Activated CD8-positive, alpha-beta memory T cell treated with anti-CD3 and anti-CD28 coated beads, Interleukin-2, amount 10 ng/mL, durations not matched to agents 7 days and 5 days (primary cell): ENCODE data around the gene GSK3A. TPM values are rescaled to one million over a fixed set of nuclear protein-coding genes. Genes with fewer than 3 reads are reported as not detected.

Experiments used
- ATAC-seq: fragments of 150-1000 bp; cut with Tn5 transposase; one replicate; pipeline ENCODE4 v1.10.0; 2021; ENCODE audit warnings: moderate library complexity
- CTCF ChIA-PET: fragments of 350-600 bp; sonication (Branson Sonifier 250); formaldehyde crosslinking; loops from one replicate; lab custom pipeline; 2021; ENCODE audit warnings: antibody characterized with exemption; lab: Charles Lee
- DNase-seq: peaks from one replicate; pipeline ENCODE4 v3.0.0-alpha.2; 2020
- H3K27ac Mint-ChIP-seq: one replicate; pipeline ENCODE4 v1.8.0; 2021; ENCODE audit warnings: mild to moderate bottlenecking, mixed read lengths
- H3K27me3 Mint-ChIP-seq: one replicate; pipeline ENCODE4 v1.8.0; 2021; ENCODE audit warnings: mixed read lengths
- H3K36me3 Mint-ChIP-seq: one replicate; pipeline ENCODE4 v1.8.0; 2021; ENCODE audit warnings: mild to moderate bottlenecking, mixed read lengths
- H3K4me1 Mint-ChIP-seq: one replicate; pipeline ENCODE4 v1.8.0; 2021; ENCODE audit warnings: mixed read lengths
- H3K4me3 Mint-ChIP-seq: one replicate; pipeline ENCODE4 v1.8.0; 2021; ENCODE audit warnings: mild to moderate bottlenecking, moderate library complexity, mixed read lengths
- H3K9me3 Mint-ChIP-seq: one replicate; pipeline ENCODE4 v1.8.0; 2022; ENCODE audit warnings: low read depth, mixed read lengths
- total RNA-seq, 2 experiments: library from RNA; stranded (reverse); gene quantifications; one replicate each; pipeline ENCODE4 v1.2.3, GENCODE V29; 2021

Gene GSK3A
- total RNA-seq, 2 experiments from 2014 or later = 47.3 to 53.8 TPM

DNA sequence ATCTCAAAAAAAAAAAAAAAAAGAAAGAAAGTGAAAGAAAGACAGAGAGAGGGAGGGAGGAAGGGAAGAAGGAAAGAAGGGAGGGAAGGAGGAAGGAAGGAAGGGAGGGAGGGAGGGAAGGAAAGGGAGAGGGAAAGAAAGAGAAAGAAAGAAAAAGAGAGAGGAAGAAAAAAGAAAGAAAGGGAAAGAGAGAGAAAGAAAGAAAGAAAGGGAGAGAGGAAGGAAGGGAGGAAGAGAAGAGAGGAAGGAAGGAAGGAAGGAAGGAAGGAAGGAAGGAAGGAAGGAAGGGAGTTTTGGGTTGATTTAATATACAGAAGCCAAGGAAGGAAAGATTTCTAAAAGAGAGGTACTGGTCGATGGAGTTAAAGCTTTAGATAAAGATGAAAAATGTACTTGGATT is 53.7 kb downstream of the GSK3A start:
- Mint-ChIP-seq H3K4me3 (no peak overlapping the region), H3K27ac (no peak overlapping the region), H3K27me3 (no peaks in the 10 kb centered on the region), H3K36me3 (peaks cover 9% of the 10 kb centered on the region), H3K9me3 (peaks cover 2% of the 10 kb centered on the region), H3K4me1 (peaks cover 59% of the 10 kb centered on the region)
- CTCF ChIA-PET = interaction anchor here (1.0 to 7.3 kb wide), 4 partner anchors 8 to 80 kb away, joined by 3 to 75 read pairs (median 4); no protein-coding TSS in a partner anchor
- ATAC-seq (no peak), DNase-seq (no peak)

DNA sequence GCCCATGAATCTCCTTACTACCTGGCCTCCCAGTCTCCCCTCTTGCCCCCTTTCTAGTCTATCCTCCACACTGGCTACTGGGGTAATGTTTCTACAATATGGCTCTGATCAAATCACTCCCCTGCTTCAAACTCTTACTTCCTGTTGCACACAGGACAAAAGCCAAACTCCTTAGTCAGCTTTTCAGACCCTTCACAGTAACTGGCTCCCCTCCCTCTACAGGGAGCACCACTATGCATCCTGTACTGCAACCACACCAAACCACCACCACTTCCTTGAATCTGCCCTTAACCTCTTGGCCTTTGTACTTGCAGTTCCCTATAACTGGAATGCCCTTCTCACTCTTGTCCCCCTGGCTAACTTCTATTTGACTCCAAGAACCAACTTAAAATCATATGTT is 57.1 kb downstream of the GSK3A start:
- CTCF ChIA-PET = interaction anchor here (0.9 to 7.8 kb wide), 19 partner anchors 9 to 102 kb away, joined by 3 to 79 read pairs (median 4); partner anchors contain the start of genes DEDD2, GSK3A, POU2F2 and ZNF526
- peak; percentile 81 for DNase-seq
- H3K4me3 Mint-ChIP-seq = peak overlapping the region; percentile 47
- no peaks in the 10 kb centered on the region for H3K9me3 Mint-ChIP-seq
- H3K36me3 Mint-ChIP-seq = no peaks in the 10 kb centered on the region
- peak; percentile 81 for ATAC-seq
- no peaks in the 10 kb centered on the region for H3K27me3 Mint-ChIP-seq
- peaks cover 43% of the 10 kb centered on the region for H3K4me1 Mint-ChIP-seq
- peak overlapping the region; percentile 87 for H3K27ac Mint-ChIP-seq

DNA sequence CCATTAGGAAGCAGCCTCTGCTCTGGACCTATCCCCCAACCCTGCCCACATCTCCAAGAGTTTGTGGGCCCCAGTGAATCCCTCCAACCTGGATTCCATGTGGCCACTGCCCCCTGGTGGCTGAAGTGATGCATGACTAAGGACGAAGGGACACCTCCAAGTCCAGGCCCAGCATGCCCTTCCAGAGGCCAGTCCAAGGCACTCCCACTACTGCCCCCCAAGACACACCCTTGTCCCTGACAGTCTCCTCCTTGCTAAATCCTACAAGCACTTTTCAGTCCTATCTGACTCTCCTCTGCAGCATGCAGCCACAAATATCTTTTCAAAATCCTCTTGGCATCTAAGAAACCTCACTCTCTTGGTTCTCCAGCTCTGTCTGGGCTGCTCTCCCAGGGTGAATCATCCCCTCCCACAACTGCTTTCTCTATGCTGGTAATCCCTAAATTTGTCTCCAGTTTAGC is 58.0 kb downstream of the GSK3A start:
- Mint-ChIP-seq H3K4me1 (peaks cover 39% of the 10 kb centered on the region), H3K36me3 (no peaks in the 10 kb centered on the region), H3K27ac (peak overlapping the region; percentile 87), H3K27me3 (peaks cover 8% of the 10 kb centered on the region), H3K4me3 (peak overlapping the region; percentile 5), H3K9me3 (no peaks in the 10 kb centered on the region)
- CTCF ChIA-PET = interaction anchor here (0.7 to 7.8 kb wide), 23 partner anchors 8 to 173 kb away, joined by 3 to 79 read pairs (median 4); partner anchors contain the start of genes DEDD2, GSK3A, POU2F2 and ZNF526
- peak; percentile 81 for DNase-seq
- ATAC-seq = peak; percentile 78

Other genes with a start within 250 kb of the GSK3A start
- 1 to 10 TPM; 3.4 to 5.6 TPM for gene ATP1A3, start 248.4 kb downstream of the GSK3A start, total RNA-seq
- gene GRIK5, start 172.4 kb downstream of the GSK3A start, total RNA-seq = under 1 TPM; 0.44 to 0.56 TPM
- gene ZNF574, start 166.4 kb downstream of the GSK3A start, total RNA-seq = 10 to 100 TPM; 14.7 to 18.3 TPM
- gene POU2F2, start 110.2 kb downstream of the GSK3A start, total RNA-seq = 10 to 100 TPM; 17.7 to 40.4 TPM
- 10 to 100 TPM; 35.8 to 40.7 TPM for gene DEDD2, start 24.9 kb downstream of the GSK3A start, total RNA-seq
- 10 to 100 TPM; 21.9 to 24.4 TPM for gene ZNF526, start 22.3 kb downstream of the GSK3A start, total RNA-seq
- gene ERF, start 12.5 kb upstream of the GSK3A start, total RNA-seq = 10 to 100 TPM; 43.5 to 58.7 TPM
- 10 to 100 TPM; 67.3 to 77.3 TPM for gene CIC, start 26.6 kb upstream of the GSK3A start, total RNA-seq
- gene PRR19, start 59.5 kb upstream of the GSK3A start, total RNA-seq = 1 to 10 TPM in 1 of 2 experiments, under 1 TPM in 1; 0.89 to 1.1 TPM
- 10 to 100 TPM; 38.0 to 38.9 TPM for gene PAFAH1B3, start 60.0 kb upstream of the GSK3A start, total RNA-seq
- 1 to 10 TPM in 1 of 2 experiments, under 1 TPM in 1; 0.15 to 1.1 TPM for gene TMEM145, start 70.7 kb upstream of the GSK3A start, total RNA-seq
- 1 to 10 TPM; 6.5 TPM for gene MEGF8, start 83.0 kb upstream of the GSK3A start, total RNA-seq
- gene CNFN, start 147.7 kb upstream of the GSK3A start, total RNA-seq = not detected
- gene LIPE, start 184.8 kb upstream of the GSK3A start, total RNA-seq = 10 to 100 TPM; 41.5 to 44.6 TPM
- not detected for gene CXCL17, start 200.3 kb upstream of the GSK3A start, total RNA-seq